HG03135 (cell line): ENCODE results near the gene PFDN4.

Source experiments
- ATAC-seq: cut with Tn5 transposase; IDR thresholded peaks from one replicate; pipeline ENCODE4 v1.9.1; 2021; ENCODE audit warnings: mild to moderate bottlenecking, moderate library complexity; ENCODE audit not compliant: unreplicated experiment

The PFDN4 gene

GRCh38 chr20:54173653-54174456 is 34.0 kb upstream of the PFDN4 start, which contains the start of gene CYP24A1:
CYP24A1 (minus strand) TSS chr20:54173986; CDS start chr20:54173579, 407 bp downstream.
- ATAC-seq: no peak

GRCh38 chr20:54174457-54175175 is 33.3 kb upstream of the PFDN4 start:
- ATAC-seq: no peak

- ATAC-seq: no peak
Measured at GRCh38 chr20:54176610-54177009, 31.3 kb upstream of the PFDN4 start.

- no peak for ATAC-seq
Measured at GRCh38 chr20:54177378-54177777, 30.5 kb upstream of the PFDN4 start.

- ATAC-seq: no peak
Measured at GRCh38 chr20:54178256-54178655, 29.6 kb upstream of the PFDN4 start.

- no peak for ATAC-seq
Measured at GRCh38 chr20:54179946-54180345, 27.9 kb upstream of the PFDN4 start.

GRCh38 chr20:54180931-54181330 is 27.0 kb upstream of the PFDN4 start:
- no peak for ATAC-seq

- no peak for ATAC-seq
Measured at GRCh38 chr20:54184071-54184470, 23.8 kb upstream of the PFDN4 start.

GRCh38 chr20:54184904-54185626 is 22.8 kb upstream of the PFDN4 start:
- ATAC-seq: no peak

GRCh38 chr20:54188132-54188849 is 19.6 kb upstream of the PFDN4 start:
- ATAC-seq: no peak

- no peak for ATAC-seq
Measured at GRCh38 chr20:54189630-54190029, 18.3 kb upstream of the PFDN4 start.

GRCh38 chr20:54190217-54190616 is 17.7 kb upstream of the PFDN4 start:
- ATAC-seq: no peak

- no peak for ATAC-seq
Measured at GRCh38 chr20:54193817-54194216, 14.1 kb upstream of the PFDN4 start.

GRCh38 chr20:54194724-54195438 is 13.0 kb upstream of the PFDN4 start:
- no peak for ATAC-seq

GRCh38 chr20:54195483-54196472 is 12.1 kb upstream of the PFDN4 start:
- ATAC-seq: no peak

- no peak for ATAC-seq
Measured at GRCh38 chr20:54197621-54198604, 10.0 kb upstream of the PFDN4 start.

- ATAC-seq: no peak
Measured at GRCh38 chr20:54199283-54199682, 8.6 kb upstream of the PFDN4 start.

- ATAC-seq: no peak
Measured at GRCh38 chr20:54199721-54200176, 8.1 kb upstream of the PFDN4 start.
